ENCODE measurements around the gene VN1R5. TPM values are rescaled to one million over a fixed set of nuclear protein-coding genes. Genes with fewer than 3 reads are reported as not detected.
"Not testable (repeated sequence)": the region's sequence is repeated elsewhere in the genome, so short reads cannot be mapped to it uniquely, and the experiment has no call there.

The VN1R5 gene
- total RNA-seq, 1 donor from 2014 or later, result not detected

DNA sequence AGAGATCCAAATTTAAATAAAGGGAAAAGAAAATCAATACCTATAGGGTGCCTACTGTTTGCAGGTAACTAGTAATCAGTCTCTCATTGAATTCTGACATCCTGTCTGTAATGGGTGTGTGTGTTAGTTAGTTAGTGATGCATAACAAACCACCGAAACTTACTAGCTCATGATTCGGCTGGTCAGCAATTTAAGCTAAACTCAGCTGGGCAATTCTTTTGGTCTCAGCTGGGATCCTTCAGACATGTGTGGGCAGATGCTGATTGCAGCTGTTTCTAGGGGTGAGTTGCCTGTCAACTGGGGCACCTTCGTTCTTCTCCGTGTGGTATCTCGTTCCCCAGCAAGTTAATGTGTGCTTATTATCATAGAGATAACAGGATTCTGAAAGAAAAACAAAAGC lies 43.9 kb upstream of the VN1R5 start:
- Mint-ChIP-seq H3K36me3 (ENCODE audit: unreplicated experiment) (no peaks in the 10 kb centered on the region), H3K27me3 (ENCODE audit: unreplicated experiment) (peaks cover 2% of the 10 kb centered on the region), H3K27ac (ENCODE audit: unreplicated experiment) (no peak overlapping the region), H3K4me3 (ENCODE audit: unreplicated experiment) (no peak overlapping the region), H3K9me3 (ENCODE audit: unreplicated experiment) (peaks cover 7% of the 10 kb centered on the region), H3K4me1 (ENCODE audit: low read depth, unreplicated experiment) (peaks cover 28% of the 10 kb centered on the region)
- TF ChIP-seq, protein P1, sequence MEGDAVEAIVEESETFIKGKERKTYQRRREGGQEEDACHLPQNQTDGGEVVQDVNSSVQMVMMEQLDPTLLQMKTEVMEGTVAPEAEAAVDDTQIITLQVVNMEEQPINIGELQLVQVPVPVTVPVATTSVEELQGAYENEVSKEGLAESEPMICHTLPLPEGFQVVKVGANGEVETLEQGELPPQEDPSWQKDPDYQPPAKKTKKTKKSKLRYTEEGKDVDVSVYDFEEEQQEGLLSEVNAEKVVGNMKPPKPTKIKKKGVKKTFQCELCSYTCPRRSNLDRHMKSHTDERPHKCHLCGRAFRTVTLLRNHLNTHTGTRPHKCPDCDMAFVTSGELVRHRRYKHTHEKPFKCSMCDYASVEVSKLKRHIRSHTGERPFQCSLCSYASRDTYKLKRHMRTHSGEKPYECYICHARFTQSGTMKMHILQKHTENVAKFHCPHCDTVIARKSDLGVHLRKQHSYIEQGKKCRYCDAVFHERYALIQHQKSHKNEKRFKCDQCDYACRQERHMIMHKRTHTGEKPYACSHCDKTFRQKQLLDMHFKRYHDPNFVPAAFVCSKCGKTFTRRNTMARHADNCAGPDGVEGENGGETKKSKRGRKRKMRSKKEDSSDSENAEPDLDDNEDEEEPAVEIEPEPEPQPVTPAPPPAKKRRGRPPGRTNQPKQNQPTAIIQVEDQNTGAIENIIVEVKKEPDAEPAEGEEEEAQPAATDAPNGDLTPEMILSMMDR (IDR thresholded peaks at IDR 0.05; ENCODE audit: partially characterized antibody, unreplicated experiment), result no peak
- no peak for DNase-seq

DNA sequence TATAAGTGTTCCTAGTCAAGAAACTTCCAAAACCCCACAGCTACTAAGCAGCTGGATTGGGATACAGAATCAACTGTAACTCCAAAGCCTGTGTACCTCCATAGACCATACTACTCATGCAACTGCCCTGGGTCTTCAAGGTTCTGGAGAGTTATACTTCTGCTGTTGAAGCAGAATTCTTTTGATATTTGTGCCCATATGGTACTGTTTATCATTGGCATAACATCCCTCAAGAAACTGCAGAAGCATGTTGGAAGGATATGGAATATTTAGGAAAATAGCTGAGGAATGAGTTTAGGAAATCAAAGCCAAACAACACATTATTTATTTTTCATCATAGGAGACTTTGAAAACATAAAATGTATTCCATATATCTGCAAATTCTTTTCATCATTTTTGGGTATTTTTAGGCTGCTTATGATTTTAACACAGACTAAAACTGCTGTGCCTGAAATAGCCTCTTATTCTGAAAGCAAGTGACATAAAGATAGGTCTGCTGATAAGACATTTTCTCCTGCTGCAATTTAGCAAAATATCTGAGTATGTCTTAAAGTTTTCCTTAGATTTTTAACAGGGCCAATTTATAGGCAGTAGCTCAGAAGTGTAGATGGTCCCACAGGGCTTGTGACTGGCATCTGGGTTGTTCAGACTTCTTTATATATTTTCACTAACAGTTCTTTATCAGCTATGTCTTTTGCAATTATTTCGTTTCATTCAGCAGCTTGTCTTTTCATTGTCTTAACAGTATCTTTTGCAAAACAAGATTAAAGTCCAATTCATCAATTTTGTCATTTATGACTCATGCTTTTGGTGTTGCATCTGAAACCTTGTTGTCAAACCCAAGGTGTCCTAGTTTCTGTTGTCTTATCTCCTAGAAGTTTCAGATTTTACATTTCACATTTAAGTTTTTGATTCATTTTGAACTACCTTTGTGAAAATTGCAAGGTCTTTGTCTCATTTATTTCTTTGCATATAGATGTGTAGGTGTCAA lies 43.0 kb upstream of the VN1R5 start:
- Mint-ChIP-seq H3K9me3 (ENCODE audit: unreplicated experiment) (peaks cover 7% of the 10 kb centered on the region), H3K4me1 (ENCODE audit: low read depth, unreplicated experiment) (peaks cover 22% of the 10 kb centered on the region), H3K27me3 (ENCODE audit: unreplicated experiment) (peaks cover 2% of the 10 kb centered on the region), H3K4me3 (ENCODE audit: unreplicated experiment) (no peak overlapping the region), H3K36me3 (ENCODE audit: unreplicated experiment) (peaks cover 1% of the 10 kb centered on the region), H3K27ac (ENCODE audit: unreplicated experiment) (no peak overlapping the region)
- DNase-seq, result no peak
- TF ChIP-seq, protein P1 (IDR thresholded peaks at IDR 0.05; ENCODE audit: partially characterized antibody, unreplicated experiment), result no peak

DNA sequence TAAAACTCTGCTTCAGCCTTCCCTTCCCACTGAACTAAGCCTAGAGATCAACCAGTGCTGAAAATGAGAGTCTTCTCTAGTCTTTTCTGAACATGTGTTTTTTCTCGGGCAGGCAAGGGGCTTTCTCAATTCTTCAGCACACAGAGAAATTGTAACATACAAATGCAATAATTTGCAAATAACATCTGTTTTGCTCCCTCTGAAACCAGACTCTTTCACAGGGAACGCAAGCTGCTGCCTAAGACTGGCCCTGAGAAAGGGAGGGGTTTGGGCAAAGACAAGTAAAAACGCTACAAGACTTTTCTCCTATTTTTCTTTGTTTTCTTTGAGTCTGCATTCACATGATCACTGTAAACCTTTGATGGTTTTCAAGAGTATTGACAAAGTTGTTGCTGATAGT lies 39.6 kb upstream of the VN1R5 start:
- TF ChIP-seq, protein P1 (IDR thresholded peaks at IDR 0.05; ENCODE audit: partially characterized antibody, unreplicated experiment), result no peak
- no peak for DNase-seq
- peaks cover 9% of the 10 kb centered on the region for H3K36me3 Mint-ChIP-seq (ENCODE audit: unreplicated experiment)
- peak overlapping the region; percentile 54 for H3K4me3 Mint-ChIP-seq (ENCODE audit: unreplicated experiment)
- H3K27ac Mint-ChIP-seq (ENCODE audit: unreplicated experiment), result peak overlapping the region; percentile 78
- peaks cover 1% of the 10 kb centered on the region for H3K9me3 Mint-ChIP-seq (ENCODE audit: unreplicated experiment)
- H3K4me1 Mint-ChIP-seq (ENCODE audit: low read depth, unreplicated experiment), result peaks cover 9% of the 10 kb centered on the region
- no peaks in the 10 kb centered on the region for H3K27me3 Mint-ChIP-seq (ENCODE audit: unreplicated experiment)

DNA sequence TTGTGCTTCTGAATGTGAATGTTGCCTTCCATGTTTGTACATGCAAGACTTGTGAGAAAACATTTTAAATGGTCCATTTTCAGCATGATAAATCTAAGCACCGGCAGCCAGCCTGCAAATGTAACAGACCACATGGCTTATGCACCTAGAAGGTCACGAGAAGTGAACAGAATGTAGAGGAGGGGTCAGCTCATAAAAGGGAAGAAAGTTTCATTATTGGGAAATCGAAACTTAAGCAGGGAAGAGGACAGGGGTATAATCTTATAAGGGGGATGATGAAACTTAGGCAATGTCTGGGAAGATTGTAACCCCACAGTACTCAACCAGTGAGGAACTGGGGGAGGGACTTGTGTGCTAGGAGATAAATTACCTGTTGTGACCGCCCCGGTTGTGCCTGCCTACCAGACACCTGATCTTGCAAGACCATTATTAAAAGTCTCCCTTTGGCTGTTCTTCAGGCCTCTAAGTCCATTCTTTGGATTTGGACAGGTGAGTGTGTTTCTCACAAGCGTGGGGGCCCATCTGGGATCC lies 37.7 kb upstream of the VN1R5 start:
- H3K4me3 Mint-ChIP-seq (ENCODE audit: unreplicated experiment), result peak overlapping the region; percentile 20
- DNase-seq, result no peak
- no peaks in the 10 kb centered on the region for H3K27me3 Mint-ChIP-seq (ENCODE audit: unreplicated experiment)
- peaks cover 6% of the 10 kb centered on the region for H3K4me1 Mint-ChIP-seq (ENCODE audit: low read depth, unreplicated experiment)
- H3K36me3 Mint-ChIP-seq (ENCODE audit: unreplicated experiment), result peaks cover 14% of the 10 kb centered on the region
- no peak overlapping the region for H3K27ac Mint-ChIP-seq (ENCODE audit: unreplicated experiment)
- TF ChIP-seq, protein P1 (IDR thresholded peaks at IDR 0.05; ENCODE audit: partially characterized antibody, unreplicated experiment), result no peak
- peaks cover 1% of the 10 kb centered on the region for H3K9me3 Mint-ChIP-seq (ENCODE audit: unreplicated experiment)

DNA sequence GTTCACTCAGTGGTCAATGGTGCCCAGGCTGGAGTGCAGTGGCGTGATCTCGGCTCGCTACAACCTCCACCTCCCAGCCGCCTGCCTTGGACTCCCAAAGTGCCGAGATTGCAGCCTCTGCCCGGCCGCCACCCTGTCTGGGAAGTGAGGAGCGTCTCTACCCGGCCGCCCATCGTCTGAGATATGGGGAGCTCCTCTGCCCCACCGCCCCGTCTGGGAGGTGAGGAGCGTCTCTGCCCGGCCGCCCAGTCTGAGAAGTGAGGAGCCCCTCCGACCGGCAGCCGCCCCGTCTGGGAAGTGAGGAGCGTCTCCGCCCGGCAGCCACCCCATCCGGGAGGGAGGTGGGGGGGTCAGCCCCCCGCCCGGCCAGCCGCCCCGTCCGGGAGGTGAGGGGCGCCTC lies 35.6 kb upstream of the VN1R5 start:
- not testable (repeated sequence) for DNase-seq; H3K27me3 Mint-ChIP-seq (ENCODE audit: unreplicated experiment); H3K9me3 Mint-ChIP-seq (ENCODE audit: unreplicated experiment); H3K4me1 Mint-ChIP-seq (ENCODE audit: low read depth, unreplicated experiment); H3K27ac Mint-ChIP-seq (ENCODE audit: unreplicated experiment); H3K4me3 Mint-ChIP-seq (ENCODE audit: unreplicated experiment)
- H3K36me3 Mint-ChIP-seq (ENCODE audit: unreplicated experiment), result peaks cover 28% of the 10 kb centered on the region

Data from glutamatergic neuron (in vitro differentiated cells).